K562 (cell line): Measurements from ENCODE around the gene TMEM205. TPM values are rescaled to one million over a fixed set of nuclear protein-coding genes. Genes with fewer than 3 reads are reported as not detected.

ENCODE experiments used
- CREB1 ChIP-seq, 2 experiments: sonication (generic) in 1 of 2; formaldehyde crosslinking in 1 of 2; IDR thresholded peaks; 2 replicates each; pipeline versions ENCODE4 v1.6.1 to v1.8.0; 2012 to 2022; ENCODE audit warnings: inconsistent platforms in 1 of 2, mild to moderate bottlenecking in 1 of 2, missing genetic modification reagents in 1 of 2, moderate library complexity in 1 of 2
- FOXK1 ChIP-seq: sonication (generic); formaldehyde crosslinking; IDR thresholded peaks from 2 replicates; pipeline ENCODE4 v1.8.0; 2022; ENCODE audit warnings: missing genetic modification reagents, mild to moderate bottlenecking, borderline replicate concordance
- FOXO4 ChIP-seq: fragments of 450-650 bp; formaldehyde crosslinking; IDR thresholded peaks from 2 replicates; pipeline ENCODE4 v1.4.0; 2020; ENCODE audit warnings: mild to moderate bottlenecking, moderate library complexity
- GTF2E2 ChIP-seq: fragments of 200-800 bp; sonication (Bioruptor generic); IDR thresholded peaks from 2 replicates; pipeline ENCODE4 v1.6.1; 2016; ENCODE audit warnings: missing genetic modification characterization, missing compliant biosample characterization
- HBP1 ChIP-seq: fragments of 450-650 bp; formaldehyde crosslinking; IDR thresholded peaks from 2 replicates; pipeline ENCODE4 v1.4.0; 2022; ENCODE audit warnings: missing genetic modification characterization
- KHSRP ChIP-seq: fragments of 450-650 bp; IDR thresholded peaks from 2 replicates; pipeline ENCODE4 v1.6.1; 2017
- MLX ChIP-seq, 2 experiments: fragments of 450-650 bp in 1 of 2; sonication (generic) in 1 of 2; formaldehyde crosslinking; conservative IDR thresholded peaks; 2 replicates each; pipeline versions ENCODE4 v1.4.0 to v1.8.1; 2020 to 2022; ENCODE audit warnings: mild to moderate bottlenecking in 1 of 2, missing genetic modification reagents in 1 of 2
- MYC ChIP-seq, 2 experiments: fragments of 250-450 bp in 1 of 2; sonication (Bioruptor Pico) in 1 of 2; IDR thresholded peaks; 2 replicates each; pipeline versions ENCODE4 v1.5.1 to v1.6.1; 2012 to 2021; ENCODE audit warnings: low read depth in 2 of 2, borderline replicate concordance in 1 of 2, improper control_type of control experiment in 1 of 2, low read length in 1 of 2, mild to moderate bottlenecking in 1 of 2, moderate library complexity in 1 of 2
- NFE2L1 ChIP-seq: fragments of 450-650 bp; IDR thresholded peaks from 2 replicates; pipeline ENCODE4 v1.6.1; 2016; ENCODE audit warnings: missing genetic modification characterization, low read depth, mild to moderate bottlenecking, missing compliant biosample characterization, moderate library complexity, borderline replicate concordance
- RAD51 ChIP-seq: fragments of 450-650 bp; IDR thresholded peaks from 2 replicates; pipeline ENCODE4 v1.7.1; 2016; ENCODE audit warnings: low read depth, mild to moderate bottlenecking, borderline replicate concordance
- SLC30A9 ChIP-seq: fragments of 250-450 bp; sonication (Bioruptor Pico); IDR thresholded peaks from 2 replicates; pipeline ENCODE4 v1.8.0; 2022; ENCODE audit warnings: mild to moderate bottlenecking, moderate library complexity
- SMARCB1 ChIP-seq: IDR thresholded peaks from 2 replicates; pipeline ENCODE4 v1.6.1; 2011; ENCODE audit warnings: improper control_type of control experiment, low read depth; ENCODE audit not compliant: insufficient read length
- SP2 ChIP-seq: IDR thresholded peaks from 2 replicates; pipeline ENCODE4 v1.6.1; 2011; ENCODE audit warnings: mild to moderate bottlenecking, low read depth, low read length, moderate library complexity; ENCODE audit not compliant: poor library complexity, severe bottlenecking; ENCODE audit errors: extremely low read depth
- ZNF174 ChIP-seq: fragments of 250-450 bp; sonication (Bioruptor Pico); IDR thresholded peaks from 2 replicates; pipeline ENCODE4 v1.4.0; 2020; ENCODE audit warnings: mild to moderate bottlenecking
- ZNF224 ChIP-seq: sonication (generic); formaldehyde crosslinking; IDR thresholded peaks from 2 replicates; pipeline ENCODE4 v1.8.0; 2022; ENCODE audit warnings: mild to moderate bottlenecking, missing genetic modification reagents
- ZNF668 ChIP-seq: fragments of 250-450 bp; sonication (Bioruptor Pico); IDR thresholded peaks from 2 replicates; pipeline ENCODE4 v1.8.0; 2022; ENCODE audit warnings: mild to moderate bottlenecking, inconsistent platforms
- ZNF764 ChIP-seq: fragments of 250-450 bp; sonication (Bioruptor Pico); IDR thresholded peaks from 2 replicates; pipeline ENCODE4 v1.4.0; 2020; ENCODE audit warnings: low read depth, mild to moderate bottlenecking, moderate library complexity
- polyA plus RNA-seq, 8 experiments: library from polyadenylated mRNA; depleted of rRNA in 4 of 8; stranded (reverse) in 5 of 8; unstranded in 3 of 8; fragments of >200 nt; fragmentation: Nextera tagmentation in 2 of 8; fragmentation: Illumina TruSeq in 1 of 8; extraction: Ambion mirVana in 2 of 8; extraction: Trizol in 1 of 8; gene quantifications; 2 replicates each; pipeline versions ENCODE4 v1.2.1 to v1.2.3, GENCODE V29; 2011 to 2014; ENCODE audit warnings: inconsistent platforms in 1 of 8, missing spikeins in 1 of 8
- total RNA-seq, 7 experiments: library from RNA; depleted of rRNA in 6 of 7; stranded (reverse); fragments of >200 nt in 6 of 7; fragmentation: Illumina TruSeq in 2 of 7; extraction: Trizol in 2 of 7; gene quantifications; 2 replicates each; pipeline versions ENCODE4 v1.2.1 to v1.2.3, GENCODE V29; 2011 to 2021; ENCODE audit warnings: low replicate concordance in 1 of 7

Gene TMEM205
- total and polyA plus RNA-seq, 9 of the 15 experiments (the other 6 are each of a cell fraction or from before 2014, with no cell fraction given), result 21.3 to 81.5 (median 44.1) TPM

GRCh38 chr19:11373885-11374432 lies 27.9 kb upstream of the TMEM205 start (continued):
- TF ChIP-seq HBP1 (CRISPR knock-in tag), result no peak
- no peak for TF ChIP-seq MYC (IDR thresholded peaks at IDR 0.05; ENCODE audit: low read depth, low read length)
- no peak for TF ChIP-seq MYC (CRISPR knock-in tag; IDR thresholded peaks at IDR 0.05; ENCODE audit: borderline replicate concordance, low read depth)
- no peak for TF ChIP-seq FOXO4 (CRISPR knock-in tag)
- no peak for TF ChIP-seq NFE2L1 (tag)
- TF ChIP-seq ZNF764, result no peak
- no peak for TF ChIP-seq ZNF174 (CRISPR knock-in tag)
- peak; percentile 83 for TF ChIP-seq GTF2E2
- TF ChIP-seq MLX (CRISPR knock-in tag; conservative IDR thresholded peaks at IDR 0.05), result no peak
- TF ChIP-seq RAD51, result 0 out of 2 replicates have a peak, but pooled peaks have one; percentile 23
- no peak for TF ChIP-seq SP2
- no peak; the same call in 1 of the 2 replicates for TF ChIP-seq KHSRP
- TF ChIP-seq SLC30A9 (CRISPR knock-in tag), result no peak
- no peak for TF ChIP-seq FOXK1 (CRISPR knock-in tag)
- TF ChIP-seq SMARCB1, result no peak
- TF ChIP-seq ZNF668 (CRISPR knock-in tag), result no peak
- TF ChIP-seq CREB1 (IDR thresholded peaks at IDR 0.05), result no peak
- no peak for TF ChIP-seq CREB1 (CRISPR knock-in tag; IDR thresholded peaks at IDR 0.05)
- TF ChIP-seq ZNF224 (CRISPR knock-in tag), result no peak
